ENCODE results near the gene HIRA. TPM values are rescaled to one million over a fixed set of nuclear protein-coding genes. Genes with fewer than 3 reads are reported as not detected.

Gene HIRA
- total RNA-seq, 1 donor from 2014 or later, result 23.3 TPM

- intact Hi-C loops (cut with DNase I), result no loop called here
- Histone ChIP-seq H3K4me1 (no peaks in the 10 kb centered on the region), H3K4me3 (no peak overlapping the region), H3K9me3 (no peaks in the 10 kb centered on the region), H3K36me3 (peaks cover 30% of the 10 kb centered on the region), H3K27ac (no peak overlapping the region), H3K27me3 (no peaks in the 10 kb centered on the region)
- no peak for ATAC-seq
- no peak for TF ChIP-seq CTCF (IDR thresholded peaks at IDR 0.05)
- DNase-seq, result no peak
Measured at GRCh38 chr22:19412923-19413322, 18.6 kb downstream of the HIRA start.

- peaks cover 35% of the 10 kb centered on the region for H3K36me3 ChIP-seq
- intact Hi-C loops (cut with DNase I), result no loop called here
- H3K4me3 ChIP-seq, result no peak overlapping the region
- no peaks in the 10 kb centered on the region for H3K9me3 ChIP-seq
- ATAC-seq (no peak), DNase-seq (no peak)
- H3K27ac ChIP-seq, result no peak overlapping the region
- no peaks in the 10 kb centered on the region for H3K27me3 ChIP-seq
- H3K4me1 ChIP-seq, result no peaks in the 10 kb centered on the region
- TF ChIP-seq CTCF (IDR thresholded peaks at IDR 0.05), result no peak
Measured at GRCh38 chr22:19412478-19412877, 19.1 kb downstream of the HIRA start.

- Histone ChIP-seq H3K4me1 (no peaks in the 10 kb centered on the region), H3K27ac (no peak overlapping the region), H3K9me3 (no peaks in the 10 kb centered on the region), H3K4me3 (no peak overlapping the region), H3K27me3 (no peaks in the 10 kb centered on the region), H3K36me3 (peaks cover 42% of the 10 kb centered on the region)
- ATAC-seq (no peak), DNase-seq (no peak)
- intact Hi-C loops (cut with DNase I), result no loop called here
- TF ChIP-seq CTCF (IDR thresholded peaks at IDR 0.05), result no peak
Measured at GRCh38 chr22:19411690-19412045, 19.9 kb downstream of the HIRA start.

GRCh38 chr22:19410941-19411689 lies 20.4 kb downstream of the HIRA start:
- no peak overlapping the region for H3K27ac ChIP-seq
- peaks cover 48% of the 10 kb centered on the region for H3K36me3 ChIP-seq
- H3K9me3 ChIP-seq, result no peaks in the 10 kb centered on the region
- no peaks in the 10 kb centered on the region for H3K27me3 ChIP-seq
- H3K4me1 ChIP-seq, result no peaks in the 10 kb centered on the region
- no peak overlapping the region for H3K4me3 ChIP-seq
- ATAC-seq (no peak), DNase-seq (no peak)
- TF ChIP-seq CTCF (IDR thresholded peaks at IDR 0.05), result no peak
- intact Hi-C loops (cut with DNase I), result no loop called here

- ATAC-seq, result no peak
Measured at GRCh38 chr22:19407649-19408606, 23.6 kb downstream of the HIRA start.

More at GRCh38 chr22:19407649-19408606, 23.6 kb downstream of the HIRA start:
- Histone ChIP-seq H3K27me3 (no peaks in the 10 kb centered on the region), H3K4me3 (no peak overlapping the region), H3K27ac (no peak overlapping the region), H3K4me1 (no peaks in the 10 kb centered on the region), H3K36me3 (peaks cover 68% of the 10 kb centered on the region), H3K9me3 (no peaks in the 10 kb centered on the region)
- no peak for TF ChIP-seq CTCF (IDR thresholded peaks at IDR 0.05)
- intact Hi-C loops (cut with DNase I), result no loop called here
- DNase-seq, result no peak
